Thyroid gland (tissue), 4 donors: ENCODE results near the gene SCAPER.

Source experiments
- CTCF ChIP-seq, 6 experiments: fragments of 200-600 bp in 3 of 6; fragments of 450-650 bp in 3 of 6; sonication (generic) in 3 of 6; IDR thresholded peaks; one replicate each; pipeline ENCODE4 v1.5.1; 2016 to 2019; ENCODE audit warnings: antibody characterized with exemption in 6 of 6, mild to moderate bottlenecking in 2 of 6, inconsistent platforms in 1 of 6, moderate library complexity in 1 of 6
- POLR2A ChIP-seq, 2 donors: fragments of 450-650 bp; IDR thresholded peaks; one replicate each; pipeline ENCODE4 v1.6.1; 2017; ENCODE audit warnings: antibody characterized with exemption in 2 of 2, mild to moderate bottlenecking in 2 of 2, moderate library complexity in 1 of 2

DNA sequence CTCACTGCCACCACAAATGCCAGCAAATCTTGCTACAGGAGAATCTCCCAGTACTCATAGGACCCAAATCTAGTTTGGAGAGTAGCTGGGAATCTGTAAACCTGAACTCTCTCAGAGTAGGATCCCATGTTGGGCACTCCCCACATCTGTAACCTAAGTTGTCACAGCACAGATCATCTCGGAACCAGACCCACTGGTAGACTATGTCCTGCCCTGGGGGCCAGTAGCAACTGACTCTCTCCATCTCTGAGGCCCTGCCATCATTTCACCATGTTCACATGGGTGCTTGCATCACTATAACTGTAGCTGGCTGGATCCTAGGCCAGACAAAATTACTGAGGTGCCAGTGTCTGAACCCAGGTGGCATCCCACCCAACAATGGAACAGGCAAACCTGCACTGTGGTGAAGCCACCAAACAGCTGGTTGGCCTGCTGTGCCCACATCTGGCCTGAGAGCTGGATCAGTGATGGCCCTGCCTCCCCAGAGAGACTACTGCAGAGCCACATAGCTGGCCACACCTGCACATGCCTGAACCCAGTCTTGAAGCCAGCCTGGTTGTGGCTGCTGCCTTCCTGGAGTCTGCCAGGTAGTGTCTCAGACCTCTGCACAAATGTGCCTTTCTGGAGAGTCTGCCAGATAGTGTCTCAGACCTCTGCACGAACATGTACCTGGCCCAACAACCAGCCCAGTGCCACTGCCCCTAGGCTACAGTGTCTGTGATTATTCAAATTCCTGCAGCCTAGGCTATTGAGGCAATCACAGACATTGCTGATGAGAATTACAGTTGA, 486.6 kb downstream of the SCAPER start:
- no peak for TF ChIP-seq POLR2A (IDR thresholded peaks at IDR 0.05)
- TF ChIP-seq CTCF (IDR thresholded peaks at IDR 0.05): no peak
